SK-N-SH treated with all-trans-retinoic acid at 6 μM for 48 hours (cell line): ENCODE measurements around the gene FTCD.

ENCODE experiments used
- ARNTL ChIP-seq: fragments of 450-650 bp; formaldehyde crosslinking; IDR thresholded peaks from 2 replicates; pipeline ENCODE4 v1.5.0; 2020; ENCODE audit warnings: low read depth, mild to moderate bottlenecking, moderate library complexity, borderline replicate concordance
- RARB ChIP-seq: fragments of 250-450 bp; sonication (Bioruptor Pico); IDR thresholded peaks from 2 replicates; pipeline ENCODE4 v1.8.0; 2021; ENCODE audit warnings: mild to moderate bottlenecking, moderate library complexity
- SNAI2 ChIP-seq: fragments of 250-450 bp; sonication (Bioruptor Pico); IDR thresholded peaks from 2 replicates; pipeline ENCODE4 v1.5.0; 2020; ENCODE audit warnings: mild to moderate bottlenecking, moderate library complexity
- TOX ChIP-seq: fragments of 250-450 bp; sonication (Bioruptor Pico); IDR thresholded peaks from 2 replicates; pipeline ENCODE4 v1.8.0; 2021; ENCODE audit warnings: mild to moderate bottlenecking, moderate library complexity, borderline replicate concordance
- ZC3H10 ChIP-seq: fragments of 250-450 bp; sonication (Bioruptor Pico); IDR thresholded peaks from 2 replicates; pipeline ENCODE4 v1.5.1; 2021; ENCODE audit warnings: mild to moderate bottlenecking, moderate library complexity
- ZFP3 ChIP-seq: fragments of 250-450 bp; sonication (Bioruptor Pico); IDR thresholded peaks from 2 replicates; pipeline ENCODE4 v1.5.0; 2020; ENCODE audit warnings: mild to moderate bottlenecking, moderate library complexity
- ZFP30 ChIP-seq: fragments of 450-650 bp; formaldehyde crosslinking; IDR thresholded peaks from 2 replicates; pipeline ENCODE4 v1.5.0; 2022; ENCODE audit warnings: mild to moderate bottlenecking, moderate library complexity
- ZNF565 ChIP-seq: fragments of 450-650 bp; formaldehyde crosslinking; conservative IDR thresholded peaks from 2 replicates; pipeline ENCODE4 v1.5.0; 2020; ENCODE audit warnings: low read depth, mild to moderate bottlenecking, moderate library complexity
- TF ChIP-seq, protein P1 (sequence below): fragments of 250-450 bp; sonication (Bioruptor Pico); IDR thresholded peaks from 2 replicates; pipeline ENCODE4 v1.8.0; 2020; ENCODE audit warnings: mild to moderate bottlenecking, moderate library complexity, borderline replicate concordance
- TF ChIP-seq, protein P2 (sequence below): fragments of 250-450 bp; sonication (Bioruptor Pico); IDR thresholded peaks from 2 replicates; pipeline ENCODE4 v1.5.1; 2021; ENCODE audit warnings: mild to moderate bottlenecking, moderate library complexity

GRCh38 chr21:46091118-46091517 is 64.3 kb downstream of the FTCD start:
- TF ChIP-seq ZFP3 (CRISPR knock-in tag), result no peak
- TF ChIP-seq TOX, result no peak
- TF ChIP-seq ZFP30 (CRISPR knock-in tag), result no peak
- no peak for TF ChIP-seq SNAI2 (CRISPR knock-in tag)
- TF ChIP-seq, protein P1, sequence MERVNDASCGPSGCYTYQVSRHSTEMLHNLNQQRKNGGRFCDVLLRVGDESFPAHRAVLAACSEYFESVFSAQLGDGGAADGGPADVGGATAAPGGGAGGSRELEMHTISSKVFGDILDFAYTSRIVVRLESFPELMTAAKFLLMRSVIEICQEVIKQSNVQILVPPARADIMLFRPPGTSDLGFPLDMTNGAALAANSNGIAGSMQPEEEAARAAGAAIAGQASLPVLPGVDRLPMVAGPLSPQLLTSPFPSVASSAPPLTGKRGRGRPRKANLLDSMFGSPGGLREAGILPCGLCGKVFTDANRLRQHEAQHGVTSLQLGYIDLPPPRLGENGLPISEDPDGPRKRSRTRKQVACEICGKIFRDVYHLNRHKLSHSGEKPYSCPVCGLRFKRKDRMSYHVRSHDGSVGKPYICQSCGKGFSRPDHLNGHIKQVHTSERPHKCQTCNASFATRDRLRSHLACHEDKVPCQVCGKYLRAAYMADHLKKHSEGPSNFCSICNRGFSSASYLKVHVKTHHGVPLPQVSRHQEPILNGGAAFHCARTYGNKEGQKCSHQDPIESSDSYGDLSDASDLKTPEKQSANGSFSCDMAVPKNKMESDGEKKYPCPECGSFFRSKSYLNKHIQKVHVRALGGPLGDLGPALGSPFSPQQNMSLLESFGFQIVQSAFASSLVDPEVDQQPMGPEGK (CRISPR knock-in tag), result no peak
- TF ChIP-seq, protein P2, sequence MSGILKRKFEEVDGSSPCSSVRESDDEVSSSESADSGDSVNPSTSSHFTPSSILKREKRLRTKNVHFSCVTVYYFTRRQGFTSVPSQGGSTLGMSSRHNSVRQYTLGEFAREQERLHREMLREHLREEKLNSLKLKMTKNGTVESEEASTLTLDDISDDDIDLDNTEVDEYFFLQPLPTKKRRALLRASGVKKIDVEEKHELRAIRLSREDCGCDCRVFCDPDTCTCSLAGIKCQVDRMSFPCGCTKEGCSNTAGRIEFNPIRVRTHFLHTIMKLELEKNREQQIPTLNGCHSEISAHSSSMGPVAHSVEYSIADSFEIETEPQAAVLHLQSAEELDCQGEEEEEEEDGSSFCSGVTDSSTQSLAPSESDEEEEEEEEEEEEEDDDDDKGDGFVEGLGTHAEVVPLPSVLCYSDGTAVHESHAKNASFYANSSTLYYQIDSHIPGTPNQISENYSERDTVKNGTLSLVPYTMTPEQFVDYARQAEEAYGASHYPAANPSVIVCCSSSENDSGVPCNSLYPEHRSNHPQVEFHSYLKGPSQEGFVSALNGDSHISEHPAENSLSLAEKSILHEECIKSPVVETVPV (CRISPR knock-in tag), result no peak
- TF ChIP-seq ARNTL, result no peak
- TF ChIP-seq ZC3H10 (CRISPR knock-in tag), result no peak
- TF ChIP-seq ZNF565, result no peak
- no peak for TF ChIP-seq RARB (CRISPR knock-in tag)
